Activated CD8-positive, alpha-beta T cell treated with anti-CD3 and anti-CD28 coated beads for 36 hours (primary cell): ENCODE data around the gene FSTL4. TPM values are rescaled to one million over a fixed set of nuclear protein-coding genes. Genes with fewer than 3 reads are reported as not detected.

Experiments
- ATAC-seq: fragments of 200-7000 bp; cut with Tn5 transposase; one replicate; pipeline ENCODE4 v1.10.0; 2021; ENCODE audit warnings: mild to moderate bottlenecking, moderate library complexity
- CTCF ChIA-PET: fragments of 350-600 bp; sonication (Branson Sonifier 250); formaldehyde crosslinking; loops from one replicate; lab custom pipeline; 2021; ENCODE audit warnings: antibody characterized with exemption; lab: Charles Lee
- POLR2A ChIA-PET: fragments of 350-600 bp; sonication (Branson Sonifier 250); formaldehyde crosslinking; loops from one replicate; lab custom pipeline; 2021; ENCODE audit warnings: antibody characterized with exemption; lab: Charles Lee
- DNase-seq: peaks from one replicate; pipeline ENCODE4 v3.0.0-alpha.2; 2020
- H3K27ac Mint-ChIP-seq: one replicate; pipeline ENCODE4 v1.8.0; 2021; ENCODE audit warnings: mild to moderate bottlenecking, mixed read lengths
- H3K27me3 Mint-ChIP-seq: one replicate; pipeline ENCODE4 v1.8.0; 2021; ENCODE audit warnings: mixed read lengths
- H3K36me3 Mint-ChIP-seq: one replicate; pipeline ENCODE4 v1.8.0; 2021; ENCODE audit warnings: low read depth, mixed read lengths
- H3K4me1 Mint-ChIP-seq: one replicate; pipeline ENCODE4 v1.8.0; 2021; ENCODE audit warnings: low read depth, mixed read lengths
- H3K4me3 Mint-ChIP-seq: one replicate; pipeline ENCODE4 v1.8.0; 2021; ENCODE audit warnings: mild to moderate bottlenecking, moderate library complexity, mixed read lengths
- H3K9me3 Mint-ChIP-seq: one replicate; pipeline ENCODE4 v1.8.0; 2021; ENCODE audit warnings: mixed read lengths
- CTCF ChIP-seq: fragments of 200-600 bp; IDR thresholded peaks from one replicate; pipeline ENCODE4 v1.8.0; 2022; ENCODE audit warnings: antibody characterized with exemption, mild to moderate bottlenecking
- intact Hi-C: fragments of 100-400 bp; cut with micrococcal nuclease; formaldehyde crosslinking; loops from one replicate; pipeline ENCODE4 v1.10.0; 2022
- total RNA-seq, 2 experiments: library from RNA; stranded (reverse); gene quantifications; one replicate each; pipeline ENCODE4 v1.2.3, GENCODE V29; 2021

Gene FSTL4
- total RNA-seq, 2 experiments from 2014 or later: not detected

DNA sequence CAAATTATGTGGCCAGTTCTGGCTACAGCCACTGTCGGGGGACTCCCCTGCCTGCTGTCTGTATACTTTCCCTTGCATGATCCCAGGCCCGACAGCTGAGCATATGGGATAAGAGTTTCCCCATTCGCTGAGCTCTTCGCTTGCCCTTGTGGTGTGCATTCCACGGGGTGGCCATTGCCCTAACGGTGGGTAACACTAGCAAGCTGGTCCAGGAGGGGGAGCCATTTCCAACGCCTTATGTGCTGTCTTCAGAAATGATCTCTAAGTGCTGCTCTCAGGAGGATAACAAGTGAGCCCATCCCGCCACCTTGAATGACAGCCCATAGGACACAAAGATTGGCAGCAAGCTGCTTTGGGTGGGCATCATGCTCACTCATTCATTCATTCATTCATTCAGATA is 190.9 kb downstream of the FSTL4 start:
- H3K27me3 Mint-ChIP-seq: peaks cover 23% of the 10 kb centered on the region
- DNase-seq: peak; percentile 45
- H3K36me3 Mint-ChIP-seq: no peaks in the 10 kb centered on the region
- H3K4me1 Mint-ChIP-seq: peaks cover 9% of the 10 kb centered on the region
- ChIA-PET CTCF (interaction anchor here (1.1 to 1.2 kb wide), 6 partner anchors 11 to 448 kb away, joined by 3 to 4 read pairs (median 4); no protein-coding TSS in a partner anchor), POLR2A (interaction anchor here (0.6 kb wide), 1 partner anchor 403 kb away, joined by 3 read pairs; no protein-coding TSS in a partner anchor)
- TF ChIP-seq CTCF: no peak
- ATAC-seq: no peak
- no peak overlapping the region for H3K27ac Mint-ChIP-seq
- intact Hi-C loops: no loop called here
- no peaks in the 10 kb centered on the region for H3K9me3 Mint-ChIP-seq
- H3K4me3 Mint-ChIP-seq: no peak overlapping the region

- DNase-seq: no peak
- Mint-ChIP-seq H3K27ac (no peak overlapping the region), H3K36me3 (no peaks in the 10 kb centered on the region), H3K4me3 (no peak overlapping the region), H3K9me3 (no peaks in the 10 kb centered on the region), H3K27me3 (peaks cover 22% of the 10 kb centered on the region), H3K4me1 (peaks cover 9% of the 10 kb centered on the region)
- CTCF ChIA-PET: interaction anchor here (1.1 to 1.2 kb wide), 5 partner anchors 11 to 449 kb away, joined by 3 to 4 read pairs (median 4); no protein-coding TSS in a partner anchor
- intact Hi-C loops: no loop called here
- TF ChIP-seq CTCF: no peak
- no peak for ATAC-seq
- POLR2A ChIA-PET: no interaction called here
These were observed 191.7 kb downstream of the FSTL4 start for GRCh38 chr5:133420440-133421301.

DNA sequence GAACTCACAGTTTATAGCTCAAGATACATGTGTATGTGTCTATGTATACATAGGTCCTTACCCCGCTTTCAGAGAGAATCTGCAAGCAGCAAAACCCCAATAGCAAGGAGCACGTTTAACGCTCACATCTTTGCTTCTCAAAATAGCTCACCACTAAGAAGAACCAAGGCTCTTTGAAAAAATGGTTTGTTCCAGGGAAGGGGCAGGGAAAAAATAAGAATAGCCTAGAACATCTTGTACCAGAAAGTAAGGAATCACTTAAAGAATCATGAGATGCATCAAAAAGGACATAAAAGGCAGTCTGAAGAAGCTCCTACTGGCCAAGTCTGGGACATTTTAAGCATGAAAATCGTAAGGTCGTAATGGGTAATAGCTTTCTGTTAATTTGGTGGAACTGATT is 196.4 kb downstream of the FSTL4 start:
- ChIA-PET POLR2A (interaction anchor here (1.2 kb wide), 1 partner anchor 114 kb away, joined by 3 read pairs; no protein-coding TSS in a partner anchor), CTCF (interaction anchor here (0.8 to 2.4 kb wide), 4 partner anchors 8 to 106 kb away, joined by 3 to 13 read pairs (median 3); no protein-coding TSS in a partner anchor)
- ATAC-seq (no peak), DNase-seq (no peak)
- Mint-ChIP-seq H3K36me3 (no peaks in the 10 kb centered on the region), H3K27ac (no peak overlapping the region), H3K9me3 (no peaks in the 10 kb centered on the region), H3K27me3 (peaks cover 23% of the 10 kb centered on the region), H3K4me1 (no peaks in the 10 kb centered on the region), H3K4me3 (no peak overlapping the region)
- TF ChIP-seq CTCF: no peak
- intact Hi-C loops: no loop called here

DNA sequence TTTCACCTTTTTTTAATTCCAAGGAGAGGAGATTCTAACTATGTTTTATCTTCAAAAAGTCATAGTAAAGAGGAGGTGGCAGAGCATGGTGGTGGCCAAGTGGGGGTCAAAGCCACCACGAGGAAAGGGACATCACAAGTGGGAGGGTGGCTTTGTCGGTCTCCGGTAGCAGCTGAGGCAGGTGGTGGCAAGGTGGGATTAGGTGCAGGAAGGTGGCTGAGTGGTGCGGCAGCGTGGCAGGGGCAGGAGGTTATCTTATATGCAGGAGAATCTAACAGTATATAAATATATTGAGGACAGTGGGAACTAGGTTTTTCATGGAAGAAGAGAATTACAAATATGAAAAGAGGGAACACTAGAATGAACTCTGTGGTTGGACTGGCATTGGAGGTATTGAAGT is 196.8 kb downstream of the FSTL4 start:
- H3K9me3 Mint-ChIP-seq: no peaks in the 10 kb centered on the region
- CTCF ChIA-PET: interaction anchor here (1.4 to 2.4 kb wide), 2 partner anchors 8 to 15 kb away, joined by 3 to 13 read pairs; no protein-coding TSS in a partner anchor
- intact Hi-C loops: no loop called here
- POLR2A ChIA-PET: interaction anchor here (1.2 kb wide), 1 partner anchor 113 kb away, joined by 3 read pairs; no protein-coding TSS in a partner anchor
- peaks cover 23% of the 10 kb centered on the region for H3K27me3 Mint-ChIP-seq
- no peak overlapping the region for H3K27ac Mint-ChIP-seq
- H3K4me3 Mint-ChIP-seq: no peak overlapping the region
- no peaks in the 10 kb centered on the region for H3K36me3 Mint-ChIP-seq
- H3K4me1 Mint-ChIP-seq: no peaks in the 10 kb centered on the region
- TF ChIP-seq CTCF: no peak
- ATAC-seq (no peak), DNase-seq (no peak)

DNA sequence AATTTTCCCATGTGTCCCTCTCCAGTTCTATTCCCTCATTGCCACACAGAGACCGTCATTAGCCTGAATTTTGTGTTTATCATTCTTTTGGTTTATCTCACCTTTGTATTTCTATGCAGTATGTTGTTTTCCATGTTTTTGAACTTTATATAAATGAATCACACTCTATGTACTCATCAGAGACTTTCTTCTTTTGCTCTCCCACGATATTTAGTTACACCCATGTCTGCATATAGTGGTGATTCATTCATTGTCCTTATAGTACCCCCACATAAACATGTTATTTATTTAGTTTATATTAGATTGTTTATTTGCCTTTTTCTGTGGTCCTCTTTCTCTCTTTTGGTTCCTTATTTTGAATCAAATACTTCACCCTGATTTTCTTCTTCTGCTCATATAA is 199.7 kb downstream of the FSTL4 start:
- H3K36me3 Mint-ChIP-seq: no peaks in the 10 kb centered on the region
- ChIA-PET CTCF (no interaction called here), POLR2A (no interaction called here)
- no peak for ATAC-seq
- no peaks in the 10 kb centered on the region for H3K4me1 Mint-ChIP-seq
- no peaks in the 10 kb centered on the region for H3K9me3 Mint-ChIP-seq
- H3K4me3 Mint-ChIP-seq: no peak overlapping the region
- peaks cover 26% of the 10 kb centered on the region for H3K27me3 Mint-ChIP-seq
- no peak for DNase-seq
- no peak for TF ChIP-seq CTCF
- H3K27ac Mint-ChIP-seq: no peak overlapping the region
- intact Hi-C loops: no loop called here
